Activated CD8-positive, alpha-beta T cell treated with anti-CD3 and anti-CD28 coated beads, Interleukin-2, amount 10 ng/mL, durations not matched to agents 7 days and 5 days (primary cell): ENCODE results near the gene TNFSF10. TPM values are rescaled to one million over a fixed set of nuclear protein-coding genes. Genes with fewer than 3 reads are reported as not detected.
A peak's percentile ranks its signal among the peaks of the same experiment; 100 is the strongest.
"Not testable (repeated sequence)": the region's sequence is repeated elsewhere in the genome, so short reads cannot be mapped to it uniquely, and the experiment has no call there.

Experiments
- ATAC-seq: fragments of 150-1000 bp; cut with Tn5 transposase; one replicate; pipeline ENCODE4 v1.10.0; 2021; ENCODE audit warnings: moderate library complexity
- CTCF ChIA-PET: fragments of 350-600 bp; sonication (Branson Sonifier 250); formaldehyde crosslinking; loops from one replicate; lab custom pipeline; 2021; ENCODE audit warnings: antibody characterized with exemption; lab: Charles Lee
- POLR2A ChIA-PET: fragments of 350-600 bp; sonication (Branson Sonifier 250); formaldehyde crosslinking; loops from one replicate; lab custom pipeline; 2021; ENCODE audit warnings: antibody characterized with exemption; lab: Charles Lee
- DNase-seq: peaks from one replicate; pipeline ENCODE4 v3.0.0-alpha.2; 2020
- H3K27ac Mint-ChIP-seq: one replicate; pipeline ENCODE4 v1.8.0; 2021; ENCODE audit warnings: mild to moderate bottlenecking, mixed read lengths
- H3K27me3 Mint-ChIP-seq: one replicate; pipeline ENCODE4 v1.8.0; 2021; ENCODE audit warnings: low read depth, mixed read lengths
- H3K36me3 Mint-ChIP-seq: one replicate; pipeline ENCODE4 v1.8.0; 2021; ENCODE audit warnings: low read depth, mixed read lengths
- H3K4me1 Mint-ChIP-seq: one replicate; pipeline ENCODE4 v1.8.0; 2021; ENCODE audit warnings: low read depth, mixed read lengths
- H3K4me3 Mint-ChIP-seq: one replicate; pipeline ENCODE4 v1.8.0; 2021; ENCODE audit warnings: mild to moderate bottlenecking, mixed read lengths
- H3K9me3 Mint-ChIP-seq: one replicate; pipeline ENCODE4 v1.8.0; 2022; ENCODE audit warnings: mixed read lengths; ENCODE audit not compliant: insufficient read depth
- total RNA-seq, 2 experiments: library from RNA; stranded (reverse); gene quantifications; one replicate each; pipeline ENCODE4 v1.2.3, GENCODE V29; 2021

TNFSF10 gene
- total RNA-seq, 2 experiments from 2014 or later: 106 to 108 TPM

DNA sequence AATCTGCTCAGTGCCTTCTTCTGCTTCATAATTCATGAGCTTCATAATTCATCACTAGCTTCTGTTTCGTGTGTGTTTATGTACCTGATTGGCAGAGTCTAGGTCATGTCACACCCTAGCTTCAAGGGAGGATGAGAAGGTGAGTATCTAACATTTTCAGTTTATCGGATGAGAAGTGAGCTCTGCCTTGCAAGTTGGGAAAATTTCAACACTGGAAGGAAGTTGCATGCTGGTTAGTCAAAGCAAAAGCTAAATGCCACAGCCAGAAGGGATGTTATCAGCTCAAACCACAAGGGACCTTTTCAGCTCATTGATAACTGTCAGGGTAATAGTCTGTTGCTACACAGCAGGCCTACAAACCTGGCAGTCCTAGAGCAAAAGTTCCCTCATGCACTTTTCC lies 7.3 kb upstream of the TNFSF10 start:
- ChIA-PET POLR2A (interaction anchor here (0.7 to 2.7 kb wide), 18 partner anchors 8 to 66 kb away, joined by 3 to 25 read pairs (median 6); partner anchors contain the start of gene TNFSF10), CTCF (interaction anchor here (0.9 to 4.7 kb wide), 22 partner anchors 8 to 198 kb away, joined by 3 to 69 read pairs (median 5); no protein-coding TSS in a partner anchor)
- ATAC-seq: peak; percentile 79
- DNase-seq: peak; percentile 54
- no peaks in the 10 kb centered on the region for H3K27me3 Mint-ChIP-seq
- peak overlapping the region; percentile 8 for H3K4me3 Mint-ChIP-seq
- peaks cover 3% of the 10 kb centered on the region for H3K9me3 Mint-ChIP-seq
- H3K4me1 Mint-ChIP-seq: peaks cover 62% of the 10 kb centered on the region
- peaks cover 6% of the 10 kb centered on the region for H3K36me3 Mint-ChIP-seq
- H3K27ac Mint-ChIP-seq: peak overlapping the region; percentile 77

DNA sequence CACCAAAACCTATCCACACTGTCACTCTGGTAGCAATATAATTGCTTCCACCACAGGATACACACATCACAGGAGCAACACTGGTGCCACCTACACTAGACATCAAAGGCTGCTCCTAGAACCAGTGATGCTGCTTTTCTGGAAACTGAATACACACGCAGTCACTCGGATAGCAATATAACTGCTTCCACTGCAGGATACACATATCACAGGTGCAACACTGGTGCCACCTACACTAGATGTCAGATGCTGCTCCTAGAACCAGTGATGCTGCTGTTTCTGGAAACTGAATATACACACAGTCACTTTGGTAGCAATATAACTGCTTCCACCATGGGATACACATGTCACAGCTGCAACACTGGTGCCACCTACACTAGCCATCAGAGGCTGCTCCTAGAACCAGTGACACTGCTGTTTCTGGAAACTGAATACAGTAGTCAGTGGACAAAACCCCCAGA lies 6.9 kb upstream of the TNFSF10 start:
- Mint-ChIP-seq H3K27me3 (no peaks in the 10 kb centered on the region), H3K9me3 (peaks cover 3% of the 10 kb centered on the region), H3K4me3 (no peak overlapping the region), H3K36me3 (peaks cover 5% of the 10 kb centered on the region), H3K4me1 (peaks cover 61% of the 10 kb centered on the region), H3K27ac (peak overlapping the region; percentile 77)
- ATAC-seq: peak; percentile 66
- ChIA-PET CTCF (interaction anchor here (0.9 to 4.7 kb wide), 22 partner anchors 7 to 198 kb away, joined by 3 to 69 read pairs (median 5); no protein-coding TSS in a partner anchor), POLR2A (interaction anchor here (0.7 to 2.7 kb wide), 19 partner anchors 8 to 66 kb away, joined by 3 to 25 read pairs (median 5); partner anchors contain the start of gene TNFSF10)
- peak; percentile 35 for DNase-seq

DNA sequence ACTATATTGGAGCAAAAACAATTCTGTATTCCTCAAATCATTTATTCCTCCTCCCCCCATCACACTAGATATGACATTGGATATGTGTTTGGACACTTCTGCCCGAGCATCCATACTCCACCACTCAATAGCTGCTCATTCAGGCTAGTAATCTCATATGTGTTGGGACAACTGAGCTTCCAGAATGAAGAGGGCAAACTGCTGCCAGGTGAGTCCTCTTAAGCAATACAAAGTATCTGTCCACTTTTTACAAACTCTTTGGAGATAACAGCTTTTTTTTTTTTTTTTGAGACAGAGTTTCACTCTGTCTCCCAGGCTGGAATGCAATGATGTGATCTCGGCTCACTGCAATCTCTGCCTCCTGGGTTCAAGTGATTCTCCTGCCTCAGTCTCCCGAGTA lies 5.4 kb upstream of the TNFSF10 start:
- H3K27ac Mint-ChIP-seq: no peak overlapping the region
- H3K4me3 Mint-ChIP-seq: no peak overlapping the region
- no peaks in the 10 kb centered on the region for H3K27me3 Mint-ChIP-seq
- H3K9me3 Mint-ChIP-seq: peaks cover 3% of the 10 kb centered on the region
- H3K4me1 Mint-ChIP-seq: peaks cover 68% of the 10 kb centered on the region
- POLR2A ChIA-PET: interaction anchor here (2.1 kb wide), 1 partner anchor 34 kb away, joined by 9 read pairs; no protein-coding TSS in a partner anchor
- peaks cover 2% of the 10 kb centered on the region for H3K36me3 Mint-ChIP-seq
- no peak for DNase-seq
- CTCF ChIA-PET: interaction anchor here (2.8 to 4.7 kb wide), 2 partner anchors 9 to 67 kb away, joined by 29 to 69 read pairs; no protein-coding TSS in a partner anchor
- ATAC-seq: no peak

DNA sequence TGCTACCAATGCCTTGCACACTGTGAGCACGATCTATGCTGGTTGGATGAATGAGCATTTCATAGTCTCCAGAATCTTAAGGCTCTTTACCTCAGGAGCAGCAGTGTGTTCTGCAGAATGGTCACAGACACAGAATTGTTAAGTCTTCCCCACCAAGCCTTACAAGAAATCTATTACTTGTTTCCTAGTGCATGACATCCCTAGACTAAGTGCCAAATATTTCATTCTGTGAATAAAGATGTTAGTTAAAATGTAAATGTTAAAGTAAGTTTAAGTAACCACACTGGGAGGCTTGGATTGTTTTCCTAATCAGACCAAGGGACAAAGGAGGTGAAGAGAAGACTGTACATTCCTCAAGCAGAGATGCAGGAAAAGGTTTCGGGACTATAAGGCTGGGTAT lies 4.1 kb upstream of the TNFSF10 start:
- peaks cover 59% of the 10 kb centered on the region for H3K4me1 Mint-ChIP-seq

DNA sequence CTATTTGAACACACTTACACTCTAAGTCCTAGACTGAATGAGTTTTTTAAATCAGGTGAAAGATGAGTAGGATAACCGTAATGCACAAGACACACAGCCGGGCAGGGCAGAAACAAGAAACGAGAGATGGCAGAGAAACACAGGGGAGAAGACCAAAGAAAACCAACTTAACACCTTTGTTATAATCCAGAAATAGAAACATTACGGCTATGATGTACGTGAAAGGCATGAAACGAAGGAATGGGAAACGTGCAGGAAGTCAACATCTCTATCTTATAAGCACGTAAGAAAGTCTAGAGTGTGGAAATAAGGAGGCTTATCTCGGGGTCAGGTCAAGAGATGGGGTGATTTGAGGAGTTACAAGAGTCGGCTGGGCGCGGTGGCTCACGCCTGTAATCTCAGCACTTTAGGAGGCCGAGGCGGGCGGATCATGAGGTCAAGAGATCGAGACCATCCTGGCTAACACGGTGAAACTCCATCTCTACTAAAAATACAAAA lies 1.9 kb upstream of the TNFSF10 start:
- Mint-ChIP-seq H3K36me3 (peaks cover 25% of the 10 kb centered on the region), H3K4me1 (peaks cover 46% of the 10 kb centered on the region), H3K27ac (peak overlapping the region; percentile 6), H3K9me3 (no peaks in the 10 kb centered on the region), H3K27me3 (no peaks in the 10 kb centered on the region), H3K4me3 (no peak overlapping the region)
- ATAC-seq (no peak), DNase-seq (no peak)
- POLR2A ChIA-PET: no interaction called here
- CTCF ChIA-PET: no interaction called here

More for the DNA sequence above, 4.1 kb upstream of the TNFSF10 start:
- Mint-ChIP-seq H3K27me3 (no peaks in the 10 kb centered on the region), H3K4me3 (no peak overlapping the region), H3K36me3 (peaks cover 5% of the 10 kb centered on the region), H3K27ac (no peak overlapping the region), H3K9me3 (no peaks in the 10 kb centered on the region)
- DNase-seq (no peak), ATAC-seq (no peak)
- ChIA-PET CTCF (interaction anchor here (4.7 kb wide), 1 partner anchor 68 kb away, joined by 69 read pairs; no protein-coding TSS in a partner anchor), POLR2A (no interaction called here)

DNA sequence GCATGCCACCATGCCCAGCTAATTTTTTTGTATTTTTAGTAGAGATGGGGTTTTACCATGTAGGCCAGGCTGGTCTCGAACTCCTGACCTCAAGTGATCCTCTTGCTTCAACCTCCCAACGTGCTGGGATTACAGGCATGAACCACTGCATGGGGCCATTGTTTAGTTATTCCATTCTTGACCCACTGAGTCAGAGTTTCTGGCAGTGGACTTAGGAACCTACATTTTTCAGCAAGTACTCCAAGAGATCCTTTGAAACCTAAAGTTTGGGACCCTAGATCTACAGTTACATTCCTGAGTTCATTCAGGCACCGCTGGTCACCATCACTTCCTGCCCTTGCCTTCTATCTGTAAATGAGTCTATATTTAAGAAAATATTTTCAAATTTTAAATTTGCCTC lies 1.4 kb upstream of the TNFSF10 start:
- Mint-ChIP-seq H3K27me3 (no peaks in the 10 kb centered on the region), H3K4me3 (no peak overlapping the region), H3K9me3 (no peaks in the 10 kb centered on the region), H3K4me1 (peaks cover 43% of the 10 kb centered on the region), H3K27ac (no peak overlapping the region), H3K36me3 (peaks cover 31% of the 10 kb centered on the region)
- ChIA-PET POLR2A (interaction anchor here (0.6 to 8.5 kb wide), 2 partner anchors 21 to 69 kb away, joined by 4 to 138 read pairs; no protein-coding TSS in a partner anchor), CTCF (interaction anchor here (10.0 kb wide), 1 partner anchor 69 kb away, joined by 214 read pairs; no protein-coding TSS in a partner anchor)
- DNase-seq (no peak), ATAC-seq (no peak)

DNA sequence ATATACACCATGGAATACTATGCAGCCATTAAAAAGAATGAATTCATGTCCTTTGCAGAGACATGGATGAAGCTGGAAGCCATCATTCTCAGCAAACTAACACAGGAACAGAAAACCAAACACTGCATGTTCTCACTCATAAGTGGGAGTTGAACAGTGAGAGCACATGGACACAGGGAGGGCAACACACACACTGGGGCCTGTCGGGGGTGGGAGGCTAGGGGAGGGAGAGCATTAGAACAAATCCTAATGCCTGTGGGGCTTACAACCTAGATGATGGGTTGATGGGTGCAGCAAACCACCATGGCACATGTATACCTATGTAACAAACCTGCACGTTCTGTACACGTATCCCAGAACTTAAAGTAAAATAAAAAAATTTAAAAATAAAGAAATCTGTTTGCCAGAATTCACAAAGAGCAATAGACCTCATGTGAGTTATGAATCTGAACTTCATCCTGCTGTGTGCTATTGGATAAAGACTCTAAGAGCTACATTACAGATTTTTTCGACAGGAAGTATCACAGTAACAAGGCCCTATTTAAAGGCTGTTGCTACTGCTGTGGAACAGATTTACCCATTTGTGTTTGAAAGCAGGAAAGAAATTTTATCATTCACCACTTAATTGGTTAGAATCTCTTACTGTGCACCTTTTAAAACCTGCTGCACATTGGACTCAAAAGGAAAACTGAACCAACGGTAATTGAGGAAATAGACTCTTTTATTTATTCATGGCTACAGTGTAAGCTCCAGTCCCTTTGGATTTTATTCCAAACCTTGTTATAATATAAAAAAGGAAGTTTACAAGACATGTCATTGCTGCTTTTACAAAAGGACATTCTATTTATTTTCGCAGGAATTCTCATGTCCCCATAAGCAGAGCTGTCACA lies 1.1 kb downstream of the TNFSF10 start:
- CTCF ChIA-PET: interaction anchor here (1.0 to 10.0 kb wide), 12 partner anchors 9 to 144 kb away, joined by 3 to 214 read pairs (median 4); no protein-coding TSS in a partner anchor
- DNase-seq, H3K27me3 Mint-ChIP-seq, ATAC-seq, H3K9me3 Mint-ChIP-seq: not testable (repeated sequence)
- H3K4me3 Mint-ChIP-seq: peak overlapping the region; percentile 93
- peaks cover 48% of the 10 kb centered on the region for H3K4me1 Mint-ChIP-seq
- POLR2A ChIA-PET: interaction anchor here (0.6 to 8.5 kb wide), 17 partner anchors 8 to 228 kb away, joined by 3 to 138 read pairs (median 11); partner anchors contain the start of gene ECT2
- peaks cover 47% of the 10 kb centered on the region for H3K36me3 Mint-ChIP-seq
- peak overlapping the region; percentile 94 for H3K27ac Mint-ChIP-seq

DNA sequence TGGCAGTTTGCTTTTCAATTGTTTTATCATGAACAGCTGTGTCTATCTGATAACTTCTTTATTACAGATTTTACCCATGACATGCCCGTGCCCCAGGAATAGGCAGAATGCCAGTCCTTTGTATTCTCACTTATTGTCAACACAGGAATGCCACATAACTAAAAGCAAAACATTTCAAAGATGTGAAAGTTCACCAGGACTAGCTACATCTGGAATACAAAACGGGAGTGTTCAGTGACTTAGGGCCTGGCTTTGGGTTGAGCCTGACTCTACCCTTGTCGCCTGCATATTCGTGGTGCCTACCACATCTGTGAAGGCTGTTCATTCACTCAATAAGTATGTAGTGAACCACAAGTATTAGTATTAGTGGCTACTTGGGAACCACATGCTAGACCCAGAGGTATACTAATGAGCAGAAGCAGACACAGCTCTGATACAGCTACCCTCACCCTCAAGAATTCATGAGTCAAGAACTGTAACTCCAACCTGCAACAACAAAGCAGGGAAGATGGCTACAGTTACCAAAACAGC lies 2.9 kb downstream of the TNFSF10 start:
- H3K36me3 Mint-ChIP-seq: peaks cover 63% of the 10 kb centered on the region
- H3K4me1 Mint-ChIP-seq: peaks cover 63% of the 10 kb centered on the region
- H3K27ac Mint-ChIP-seq: peak overlapping the region; percentile 94
- peak overlapping the region; percentile 93 for H3K4me3 Mint-ChIP-seq
- POLR2A ChIA-PET: interaction anchor here (0.9 to 8.5 kb wide), 4 partner anchors 10 to 73 kb away, joined by 3 to 138 read pairs (median 14); no protein-coding TSS in a partner anchor
- H3K27me3 Mint-ChIP-seq: no peaks in the 10 kb centered on the region
- DNase-seq: peak; percentile 36
- H3K9me3 Mint-ChIP-seq: no peaks in the 10 kb centered on the region
- CTCF ChIA-PET: interaction anchor here (0.7 to 10.0 kb wide), 8 partner anchors 10 to 147 kb away, joined by 3 to 214 read pairs (median 4); no protein-coding TSS in a partner anchor
- peak; percentile 14 for ATAC-seq

DNA sequence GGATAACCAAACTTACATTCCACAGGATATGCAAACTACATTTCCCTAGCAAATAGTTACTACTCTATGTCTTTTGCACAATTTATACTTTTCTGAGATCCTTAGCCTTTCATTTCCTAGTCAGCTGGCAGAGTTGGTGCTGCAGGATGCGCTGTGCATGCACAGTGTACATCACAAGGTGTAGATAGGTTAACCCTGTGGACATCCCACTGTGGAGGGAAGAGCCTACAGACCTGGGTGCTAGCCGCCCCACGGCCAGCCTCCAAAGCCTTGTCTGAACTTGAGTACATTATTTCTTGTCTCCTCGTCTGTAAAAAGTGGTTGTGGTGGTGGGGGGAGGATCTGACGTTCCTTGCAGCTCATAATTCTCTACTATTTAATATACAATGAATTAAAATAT lies 3.5 kb downstream of the TNFSF10 start:
- peaks cover 63% of the 10 kb centered on the region for H3K4me1 Mint-ChIP-seq
- peak overlapping the region; percentile 93 for H3K4me3 Mint-ChIP-seq
- no peaks in the 10 kb centered on the region for H3K27me3 Mint-ChIP-seq
- DNase-seq (peak; percentile 42), ATAC-seq (no peak)
- peak overlapping the region; percentile 64 for H3K27ac Mint-ChIP-seq
- no peaks in the 10 kb centered on the region for H3K9me3 Mint-ChIP-seq
- H3K36me3 Mint-ChIP-seq: peaks cover 70% of the 10 kb centered on the region
- CTCF ChIA-PET: interaction anchor here (0.7 to 10.0 kb wide), 6 partner anchors 10 to 148 kb away, joined by 3 to 214 read pairs (median 5); no protein-coding TSS in a partner anchor
- POLR2A ChIA-PET: interaction anchor here (0.9 to 8.5 kb wide), 3 partner anchors 10 to 73 kb away, joined by 4 to 138 read pairs (median 8); no protein-coding TSS in a partner anchor

DNA sequence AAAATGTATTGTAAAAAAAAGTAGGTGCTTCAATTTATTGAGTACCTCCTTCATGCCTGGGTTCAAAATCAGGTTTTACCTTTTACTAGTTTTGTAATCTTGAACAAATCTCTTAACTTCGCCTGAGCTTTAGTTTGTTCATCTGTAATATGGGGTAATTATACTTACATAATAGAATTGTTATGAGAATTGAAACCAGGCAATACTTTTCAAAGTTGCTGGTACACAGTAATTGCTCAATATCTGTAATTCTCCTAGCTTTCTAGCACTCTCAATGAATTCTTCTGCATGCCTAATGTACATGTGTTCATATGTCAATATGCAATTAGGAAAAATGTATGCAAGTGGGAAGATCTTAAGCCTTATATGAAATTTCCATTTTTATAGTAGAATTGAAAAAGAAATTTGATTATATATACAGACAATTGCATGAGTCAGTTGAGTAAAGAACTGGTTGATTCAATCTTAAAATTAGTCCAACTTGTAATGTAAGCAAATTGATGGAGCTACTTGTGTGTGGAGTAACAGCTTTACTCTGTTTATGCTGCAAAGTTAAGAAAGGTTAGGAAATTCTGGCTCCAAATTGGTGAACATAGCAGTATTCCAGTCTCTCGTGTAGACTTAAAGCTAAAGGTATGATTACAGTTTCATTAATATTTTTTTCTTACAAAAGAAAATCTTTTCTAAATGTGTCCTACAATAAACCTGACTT lies 4.1 kb downstream of the TNFSF10 start:
- H3K9me3 Mint-ChIP-seq: no peaks in the 10 kb centered on the region
- DNase-seq: no peak
- CTCF ChIA-PET: interaction anchor here (1.2 to 10.0 kb wide), 5 partner anchors 11 to 148 kb away, joined by 3 to 214 read pairs (median 7); no protein-coding TSS in a partner anchor

More for the DNA sequence above, 4.1 kb downstream of the TNFSF10 start:
- POLR2A ChIA-PET: interaction anchor here (1.2 to 8.5 kb wide), 2 partner anchors 11 to 74 kb away, joined by 8 to 138 read pairs; no protein-coding TSS in a partner anchor
- Mint-ChIP-seq H3K4me1 (peaks cover 64% of the 10 kb centered on the region), H3K4me3 (peak overlapping the region; percentile 93), H3K27ac (peak overlapping the region; percentile 63), H3K36me3 (peaks cover 76% of the 10 kb centered on the region), H3K27me3 (no peaks in the 10 kb centered on the region)
- ATAC-seq: no peak
